Right lobe of liver (tissue), 6 donors: ENCODE data around the gene MAP3K5. TPM values are rescaled to one million over a fixed set of nuclear protein-coding genes. Genes with fewer than 3 reads are reported as not detected.
"Not testable (repeated sequence)": the region's sequence is repeated elsewhere in the genome, so short reads cannot be mapped to it uniquely, and the experiment has no call there.

Experiments used
- ATAC-seq, 4 donors: fragments of 200-7000 bp; cut with Tn5 transposase; one replicate each; pipeline ENCODE4 v1.9.1; 2020; ENCODE audit warnings: mild to moderate bottlenecking in 4 of 4, moderate library complexity in 4 of 4
- DNase-seq, 3 donors: peaks; one replicate each; pipeline ENCODE4 v3.0.0-alpha.2; 2020
- H3K27ac ChIP-seq, 3 donors: fragments of 200-600 bp; one replicate each; pipeline ENCODE4 v1.8.0; 2022
- H3K27me3 ChIP-seq, 2 donors: fragments of 200-600 bp; one replicate each; pipeline ENCODE4 v1.8.0; 2022
- H3K36me3 ChIP-seq, 4 donors: fragments of 200-600 bp; sonication (generic) in 1 of 4; one replicate each; pipeline versions ENCODE4 v1.5.1 to v1.8.0; 2017 to 2022; ENCODE audit warnings: control low read depth in 1 of 4
- H3K4me1 ChIP-seq, 4 donors: fragments of 200-600 bp; sonication (generic) in 1 of 4; one replicate each; pipeline versions ENCODE4 v1.5.1 to v1.8.0; 2017 to 2022; ENCODE audit warnings: control low read depth in 1 of 4
- H3K4me3 ChIP-seq, 3 donors: fragments of 200-600 bp; one replicate each; pipeline ENCODE4 v1.8.0; 2022
- H3K9me3 ChIP-seq, 4 donors: fragments of 200-600 bp; sonication (generic) in 1 of 4; one replicate each; pipeline versions ENCODE4 v1.5.1 to v1.8.0; 2017 to 2022; ENCODE audit warnings: control low read depth in 1 of 4
- POLR2A ChIP-seq: fragments of 450-650 bp; IDR thresholded peaks from one replicate; pipeline ENCODE4 v1.6.1; 2017; ENCODE audit warnings: antibody characterized with exemption, mild to moderate bottlenecking
- WGBS: methylation state at CpG from one replicate; pipeline ENCODE4 v1.1.6; 2018; ENCODE audit warnings: low coverage, low lambda C conversion rate; ENCODE audit not compliant: insufficient coverage; ENCODE audit errors: missing lambda C conversion rate; 5-methylcytosine and 5-hydroxymethylcytosine counted together
- intact Hi-C, 2 donors: fragments of 100-400 bp; cut with DNase I; formaldehyde crosslinking; loops; one replicate each; pipeline versions ENCODE4 v1.11.2 to v1.14.1; 2022
- total RNA-seq, 6 experiments: library from RNA; depleted of rRNA in 2 of 6; stranded (reverse); fragments of >200 nt in 2 of 6; fragmentation: NEBNext Ultra II Directional in 3 of 6; extraction: Animal tissue kit (Norgen Biotek cat#: 25700) in 3 of 6; gene quantifications; one replicate each; pipeline versions ENCODE4 v1.1.0 to v1.2.4, GENCODE V29; 2016 to 2023
- TF ChIP-seq, protein P1 (sequence below), 4 donors: fragments of 200-600 bp in 3 of 4; fragments of 450-650 bp in 1 of 4; IDR thresholded peaks; one replicate each; pipeline versions ENCODE4 v1.5.1 to v1.8.0; 2016 to 2022; ENCODE audit warnings: antibody characterized with exemption in 4 of 4, mild to moderate bottlenecking in 2 of 4
- donor health status: DM: no; HTN: yes; CAD: no.
- donor health status: DM: no; HTN: no; CAD: no.
- donor health status: DM: no; HTN: no; CAD: no.
- donor health status: DM: no; HTN: yes; CAD: no.
- donor health status: DM: no; HTN: yes; CAD: no.

MAP3K5 gene
- total RNA-seq, 6 experiments from 2014 or later = 5.0 to 10.4 (median 6.9) TPM

DNA sequence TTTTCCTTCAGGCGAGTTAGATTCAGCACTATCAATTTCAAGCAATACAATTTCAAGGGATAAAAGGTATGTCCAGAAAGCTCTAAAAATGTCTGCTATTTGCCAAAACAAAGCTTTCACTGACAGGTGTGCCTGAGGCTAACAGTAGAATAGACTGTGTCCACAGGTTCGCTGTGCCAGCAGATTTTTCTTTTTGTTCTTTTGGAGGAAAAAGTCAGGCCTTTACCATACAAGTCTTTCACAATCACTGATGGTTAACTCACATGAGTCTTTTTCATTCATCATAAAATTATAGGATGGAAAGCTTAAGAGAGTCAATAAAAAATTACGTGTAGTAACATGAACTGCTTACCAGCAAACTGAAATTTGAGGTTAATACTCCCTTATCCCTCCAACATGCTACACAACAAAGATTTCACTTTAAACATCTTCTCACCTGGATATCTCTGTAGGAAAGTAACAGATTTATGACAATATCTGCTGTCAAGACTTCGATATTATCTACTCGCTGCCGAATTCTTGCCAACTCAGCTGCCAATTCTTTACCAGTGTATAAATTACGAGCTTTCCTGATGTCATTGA lies 95.4 kb downstream of the MAP3K5 start:
- intact Hi-C loops = no loop called here
- no peaks in the 10 kb centered on the region for H3K36me3 ChIP-seq
- TF ChIP-seq POLR2A = no peak
- TF ChIP-seq, protein P1, sequence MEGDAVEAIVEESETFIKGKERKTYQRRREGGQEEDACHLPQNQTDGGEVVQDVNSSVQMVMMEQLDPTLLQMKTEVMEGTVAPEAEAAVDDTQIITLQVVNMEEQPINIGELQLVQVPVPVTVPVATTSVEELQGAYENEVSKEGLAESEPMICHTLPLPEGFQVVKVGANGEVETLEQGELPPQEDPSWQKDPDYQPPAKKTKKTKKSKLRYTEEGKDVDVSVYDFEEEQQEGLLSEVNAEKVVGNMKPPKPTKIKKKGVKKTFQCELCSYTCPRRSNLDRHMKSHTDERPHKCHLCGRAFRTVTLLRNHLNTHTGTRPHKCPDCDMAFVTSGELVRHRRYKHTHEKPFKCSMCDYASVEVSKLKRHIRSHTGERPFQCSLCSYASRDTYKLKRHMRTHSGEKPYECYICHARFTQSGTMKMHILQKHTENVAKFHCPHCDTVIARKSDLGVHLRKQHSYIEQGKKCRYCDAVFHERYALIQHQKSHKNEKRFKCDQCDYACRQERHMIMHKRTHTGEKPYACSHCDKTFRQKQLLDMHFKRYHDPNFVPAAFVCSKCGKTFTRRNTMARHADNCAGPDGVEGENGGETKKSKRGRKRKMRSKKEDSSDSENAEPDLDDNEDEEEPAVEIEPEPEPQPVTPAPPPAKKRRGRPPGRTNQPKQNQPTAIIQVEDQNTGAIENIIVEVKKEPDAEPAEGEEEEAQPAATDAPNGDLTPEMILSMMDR (IDR thresholded peaks at IDR 0.05) = no peak
- WGBS = 90% methylated on average over 7 of the region's 7 CpGs
- DNase-seq (no peak), ATAC-seq (peak in 2 of 4 donors; percentile 25 to 56)
- H3K27me3 ChIP-seq = no peaks in the 10 kb centered on the region
- no peaks in the 10 kb centered on the region for H3K9me3 ChIP-seq
- no peak overlapping the region for H3K4me3 ChIP-seq
- no peak overlapping the region for H3K27ac ChIP-seq
- peaks cover 0 to 15% (median 0%) of the 10 kb centered on the region in 4 donors for H3K4me1 ChIP-seq

DNA sequence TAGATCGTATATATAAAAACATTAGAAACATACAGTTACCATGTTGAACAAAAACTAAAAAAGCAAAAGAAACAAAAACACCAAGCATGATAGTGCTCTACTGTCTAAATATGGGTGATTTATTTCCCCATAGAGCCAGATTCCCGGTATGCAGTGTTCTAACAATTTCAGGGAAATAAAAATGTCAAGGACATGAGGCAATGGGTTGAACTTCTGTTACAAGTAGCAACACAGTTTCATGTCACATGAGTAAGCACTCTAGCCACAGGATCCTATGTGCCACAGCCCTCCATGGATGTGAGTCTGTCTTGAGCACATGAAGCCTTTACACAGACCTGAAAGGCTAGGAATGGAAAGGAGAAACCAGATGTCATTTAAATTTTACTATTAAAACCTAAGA lies 96.0 kb downstream of the MAP3K5 start:
- intact Hi-C loops = no loop called here
- Histone ChIP-seq H3K27me3 (no peaks in the 10 kb centered on the region), H3K27ac (peak overlapping the region in 1 of 3 donors; percentile 26), H3K9me3 (no peaks in the 10 kb centered on the region), H3K4me3 (no peak overlapping the region), H3K4me1 (peaks cover 0 to 15% (median 0%) of the 10 kb centered on the region in 4 donors), H3K36me3 (no peaks in the 10 kb centered on the region)
- ATAC-seq (peak; percentile 32 to 84 (median 74)), DNase-seq (no peak)
- WGBS = 60% methylated on average over 2 of the region's 2 CpGs
- TF ChIP-seq, protein P1 (IDR thresholded peaks at IDR 0.05) = no peak
- TF ChIP-seq POLR2A = no peak

DNA sequence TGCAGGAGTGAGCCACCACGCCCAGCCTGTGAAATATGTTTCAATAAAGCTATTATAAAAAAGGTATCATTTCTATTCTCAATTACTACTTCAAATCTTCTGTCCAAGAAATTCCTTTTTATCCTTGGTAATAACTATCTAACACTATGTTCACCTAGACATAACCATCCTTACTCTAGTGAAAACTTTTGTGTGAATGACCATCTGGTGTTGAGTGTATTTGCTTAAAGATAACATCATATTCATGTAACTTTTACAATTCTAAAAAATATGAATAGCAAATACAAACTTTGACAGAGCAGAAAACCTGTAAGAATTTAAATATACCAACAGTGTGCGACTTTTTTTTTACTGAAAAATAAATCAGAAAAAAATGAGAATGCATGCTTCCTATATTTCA lies 96.9 kb downstream of the MAP3K5 start:
- Histone ChIP-seq H3K36me3 (no peaks in the 10 kb centered on the region), H3K4me1 (peaks cover 0 to 15% (median 0%) of the 10 kb centered on the region in 4 donors), H3K9me3 (no peaks in the 10 kb centered on the region), H3K27me3 (no peaks in the 10 kb centered on the region), H3K27ac (no peak overlapping the region), H3K4me3 (no peak overlapping the region)
- 95% methylated on average over 2 of the region's 2 CpGs for WGBS
- intact Hi-C loops = no loop called here
- ATAC-seq (no peak), DNase-seq (no peak)
- TF ChIP-seq POLR2A = no peak
- TF ChIP-seq, protein P1 (IDR thresholded peaks at IDR 0.05) = no peak

DNA sequence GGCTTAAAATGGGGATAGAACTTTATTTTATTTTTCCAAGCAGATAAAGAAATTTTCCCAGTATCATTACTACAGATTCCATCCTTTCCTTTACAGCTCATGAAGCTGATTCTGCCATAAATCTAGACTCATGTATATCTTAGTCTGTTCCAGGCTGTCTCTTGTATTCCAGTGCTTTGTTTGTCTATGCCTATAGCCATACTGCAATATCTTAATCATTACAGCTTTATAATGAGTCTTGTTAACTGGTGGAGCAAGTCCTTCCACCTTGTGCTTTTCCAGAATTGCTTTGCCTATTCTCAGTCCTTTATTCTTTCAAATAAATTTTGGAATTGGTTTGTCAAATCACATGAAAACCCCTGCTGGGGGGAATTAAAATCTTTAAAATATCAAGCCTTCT lies 99.2 kb downstream of the MAP3K5 start:
- DNase-seq = no peak
- ATAC-seq = no peak
- no peaks in the 10 kb centered on the region for H3K36me3 ChIP-seq

DNA sequence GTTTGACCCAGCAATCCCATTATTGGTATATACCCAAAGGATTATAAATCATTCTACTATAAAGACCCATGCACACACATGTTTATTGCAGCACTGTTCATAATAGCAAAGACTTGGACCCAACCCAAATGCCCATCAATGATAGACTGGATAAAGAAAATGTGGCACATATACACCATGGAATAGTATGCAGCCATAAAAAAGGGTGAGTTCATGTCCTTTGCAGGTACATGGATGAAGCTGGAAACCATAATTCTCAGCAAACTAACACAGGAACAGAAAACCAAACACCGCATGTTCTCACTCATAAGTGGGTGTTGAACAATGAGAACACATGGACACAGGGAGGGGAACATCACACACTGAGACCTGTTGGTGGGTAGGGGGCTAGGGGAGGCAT lies 104.4 kb downstream of the MAP3K5 start:
- WGBS = 100% methylated on average over 1 of the region's 1 CpG
- H3K4me3 ChIP-seq, H3K36me3 ChIP-seq, H3K9me3 ChIP-seq, DNase-seq, ATAC-seq, H3K27me3 ChIP-seq, H3K27ac ChIP-seq, H3K4me1 ChIP-seq, intact Hi-C loops: not testable (repeated sequence)

More for the DNA sequence above, 99.2 kb downstream of the MAP3K5 start:
- Histone ChIP-seq H3K4me3 (no peak overlapping the region), H3K27me3 (no peaks in the 10 kb centered on the region), H3K27ac (no peak overlapping the region), H3K4me1 (peaks cover 0 to 15% (median 0%) of the 10 kb centered on the region in 4 donors), H3K9me3 (no peaks in the 10 kb centered on the region)
- intact Hi-C loops = no loop called here
- TF ChIP-seq POLR2A = no peak
- TF ChIP-seq, protein P1 (IDR thresholded peaks at IDR 0.05) = no peak
